WTC11 (cell line): ENCODE data around the gene NBAS. TPM values are rescaled to one million over a fixed set of nuclear protein-coding genes. Genes with fewer than 3 reads are reported as not detected.

Source experiments
- ATAC-seq: fragments of 200-7000 bp; cut with Tn5 transposase; 2 replicates; pipeline ENCODE4 v1.10.0; 2021; ENCODE audit warnings: mild to moderate bottlenecking, moderate library complexity
- CTCF ChIA-PET: fragments of 300-600 bp; sonication (Branson Sonifier 250); formaldehyde crosslinking; loops from one replicate; lab custom pipeline; 2021; ENCODE audit warnings: antibody characterized with exemption; lab: Charles Lee
- POLR2A ChIA-PET: fragments of 350-600 bp; sonication (Branson Sonifier 250); formaldehyde crosslinking; loops from one replicate; lab custom pipeline; 2021; ENCODE audit warnings: antibody characterized with exemption; lab: Charles Lee
- DNase-seq: peaks from one replicate; pipeline ENCODE4 v3.0.0; 2021; ENCODE audit warnings: low spot score
- H3K27ac Mint-ChIP-seq: 2 replicates; pipeline ENCODE4 v1.8.0; 2021; ENCODE audit warnings: mixed read lengths
- H3K27me3 Mint-ChIP-seq: 2 replicates; pipeline ENCODE4 v1.8.0; 2021; ENCODE audit warnings: low read depth, mild to moderate bottlenecking, moderate library complexity, mixed read lengths
- H3K36me3 Mint-ChIP-seq: 2 replicates; pipeline ENCODE4 v1.8.0; 2021; ENCODE audit warnings: mixed read lengths
- H3K4me1 Mint-ChIP-seq: 2 replicates; pipeline ENCODE4 v1.8.0; 2022; ENCODE audit warnings: mixed read lengths
- H3K4me3 Mint-ChIP-seq: 2 replicates; pipeline ENCODE4 v1.8.0; 2021; ENCODE audit warnings: mild to moderate bottlenecking, moderate library complexity, mixed read lengths
- H3K9me3 Mint-ChIP-seq: 2 replicates; pipeline ENCODE4 v1.8.0; 2021; ENCODE audit warnings: mixed read lengths
- CREB1 ChIP-seq: sonication (generic); formaldehyde crosslinking; IDR thresholded peaks from 2 replicates; pipeline ENCODE4 v1.8.0; 2023; ENCODE audit warnings: mild to moderate bottlenecking, missing genetic modification reagents
- EMX1 ChIP-seq: fragments of 250-450 bp; sonication (Bioruptor Pico); IDR thresholded peaks from 2 replicates; pipeline ENCODE4 v1.8.0; 2021; ENCODE audit warnings: mild to moderate bottlenecking
- FOXK1 ChIP-seq: sonication (generic); formaldehyde crosslinking; IDR thresholded peaks from 2 replicates; pipeline ENCODE4 v1.8.0; 2022; ENCODE audit warnings: mild to moderate bottlenecking, moderate library complexity, missing genetic modification reagents
- HMGA2 ChIP-seq: fragments of 250-450 bp; sonication (Bioruptor Pico); IDR thresholded peaks from 2 replicates; pipeline ENCODE4 v1.4.0; 2021; ENCODE audit warnings: mild to moderate bottlenecking, moderate library complexity
- JAZF1 ChIP-seq: fragments of 250-450 bp; sonication (Bioruptor Pico); IDR thresholded peaks from 2 replicates; pipeline ENCODE4 v1.9.0; 2021; ENCODE audit warnings: moderate library complexity, mild to moderate bottlenecking, inconsistent platforms
- MXD4 ChIP-seq: fragments of 250-450 bp; sonication (Bioruptor Pico); IDR thresholded peaks from 2 replicates; pipeline ENCODE4 v1.8.0; 2021; ENCODE audit warnings: mild to moderate bottlenecking, moderate library complexity, borderline replicate concordance
- NR3C1 ChIP-seq: sonication (generic); formaldehyde crosslinking; conservative IDR thresholded peaks from 2 replicates; pipeline ENCODE4 v1.8.1; 2023; ENCODE audit warnings: low read depth, mild to moderate bottlenecking, missing genetic modification reagents
- PRRX2 ChIP-seq: fragments of 250-450 bp; sonication (Bioruptor Pico); IDR thresholded peaks from 2 replicates; pipeline ENCODE4 v1.8.0; 2021; ENCODE audit warnings: mild to moderate bottlenecking
- SMAD3 ChIP-seq: sonication (generic); formaldehyde crosslinking; IDR thresholded peaks from 2 replicates; pipeline ENCODE4 v1.8.0; 2022; ENCODE audit warnings: missing genetic modification reagents, mild to moderate bottlenecking, borderline replicate concordance
- SOX15 ChIP-seq: fragments of 250-450 bp; sonication (Bioruptor Pico); IDR thresholded peaks from 2 replicates; pipeline ENCODE4 v1.9.0; 2021; ENCODE audit warnings: mild to moderate bottlenecking
- ZBTB21 ChIP-seq: sonication (generic); formaldehyde crosslinking; IDR thresholded peaks from 2 replicates; pipeline ENCODE4 v1.8.1; 2023; ENCODE audit warnings: mild to moderate bottlenecking, missing genetic modification reagents, borderline replicate concordance
- ZNF423 ChIP-seq: fragments of 250-450 bp; sonication (Bioruptor Pico); IDR thresholded peaks from 2 replicates; pipeline ENCODE4 v2.1.2; 2022; ENCODE audit warnings: mild to moderate bottlenecking, moderate library complexity
- total RNA-seq: library from RNA; stranded (reverse); gene quantifications from 3 replicates; pipeline ENCODE4 v1.2.3, GENCODE V29; 2021
- TF ChIP-seq, protein P1 (sequence below): sonication (generic); formaldehyde crosslinking; IDR thresholded peaks from 2 replicates; pipeline ENCODE4 v1.8.0; 2023; ENCODE audit warnings: missing genetic modification reagents, mild to moderate bottlenecking, borderline replicate concordance
- TF ChIP-seq, protein P2 (sequence below): sonication (generic); formaldehyde crosslinking; IDR thresholded peaks from 2 replicates; pipeline ENCODE4 v1.8.1; 2022; ENCODE audit warnings: mild to moderate bottlenecking, missing genetic modification reagents, moderate library complexity, borderline replicate concordance
- TF ChIP-seq, protein P3 (sequence below): sonication (generic); formaldehyde crosslinking; IDR thresholded peaks from 2 replicates; pipeline ENCODE4 v1.8.0; 2022; ENCODE audit warnings: mild to moderate bottlenecking, missing genetic modification reagents
- TF ChIP-seq, protein P4 (sequence below): sonication (generic); formaldehyde crosslinking; IDR thresholded peaks from 2 replicates; pipeline ENCODE4 v1.8.0; 2022; ENCODE audit warnings: mild to moderate bottlenecking, missing genetic modification reagents
- TF ChIP-seq, protein P5 (sequence below): sonication (generic); formaldehyde crosslinking; IDR thresholded peaks from 2 replicates; pipeline ENCODE4 v1.8.1; 2023; ENCODE audit warnings: mild to moderate bottlenecking, missing genetic modification reagents

Gene NBAS
- total RNA-seq, 1 experiment from 2014 or later = 32.3 TPM

DNA sequence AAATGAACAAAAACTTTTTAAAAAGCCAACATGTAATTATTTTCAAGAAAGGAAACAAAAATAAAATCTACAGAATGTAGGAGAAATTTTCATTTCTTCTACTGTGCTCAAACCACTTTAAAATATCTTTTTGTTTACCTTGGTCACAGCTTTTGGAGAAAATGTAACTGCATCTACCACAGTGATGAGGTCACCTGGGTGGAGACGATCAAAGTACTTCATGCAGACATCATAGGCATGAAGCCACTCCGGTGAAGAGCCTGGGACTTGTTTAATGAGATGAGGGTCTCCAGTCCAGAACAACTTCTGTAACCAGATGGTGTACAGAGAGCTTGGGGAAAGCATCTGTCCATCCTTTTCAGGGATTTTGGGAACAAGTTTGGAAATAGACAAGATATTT lies 285.8 kb downstream of the NBAS start:
- POLR2A ChIA-PET = no interaction called here
- TF ChIP-seq, protein P1, sequence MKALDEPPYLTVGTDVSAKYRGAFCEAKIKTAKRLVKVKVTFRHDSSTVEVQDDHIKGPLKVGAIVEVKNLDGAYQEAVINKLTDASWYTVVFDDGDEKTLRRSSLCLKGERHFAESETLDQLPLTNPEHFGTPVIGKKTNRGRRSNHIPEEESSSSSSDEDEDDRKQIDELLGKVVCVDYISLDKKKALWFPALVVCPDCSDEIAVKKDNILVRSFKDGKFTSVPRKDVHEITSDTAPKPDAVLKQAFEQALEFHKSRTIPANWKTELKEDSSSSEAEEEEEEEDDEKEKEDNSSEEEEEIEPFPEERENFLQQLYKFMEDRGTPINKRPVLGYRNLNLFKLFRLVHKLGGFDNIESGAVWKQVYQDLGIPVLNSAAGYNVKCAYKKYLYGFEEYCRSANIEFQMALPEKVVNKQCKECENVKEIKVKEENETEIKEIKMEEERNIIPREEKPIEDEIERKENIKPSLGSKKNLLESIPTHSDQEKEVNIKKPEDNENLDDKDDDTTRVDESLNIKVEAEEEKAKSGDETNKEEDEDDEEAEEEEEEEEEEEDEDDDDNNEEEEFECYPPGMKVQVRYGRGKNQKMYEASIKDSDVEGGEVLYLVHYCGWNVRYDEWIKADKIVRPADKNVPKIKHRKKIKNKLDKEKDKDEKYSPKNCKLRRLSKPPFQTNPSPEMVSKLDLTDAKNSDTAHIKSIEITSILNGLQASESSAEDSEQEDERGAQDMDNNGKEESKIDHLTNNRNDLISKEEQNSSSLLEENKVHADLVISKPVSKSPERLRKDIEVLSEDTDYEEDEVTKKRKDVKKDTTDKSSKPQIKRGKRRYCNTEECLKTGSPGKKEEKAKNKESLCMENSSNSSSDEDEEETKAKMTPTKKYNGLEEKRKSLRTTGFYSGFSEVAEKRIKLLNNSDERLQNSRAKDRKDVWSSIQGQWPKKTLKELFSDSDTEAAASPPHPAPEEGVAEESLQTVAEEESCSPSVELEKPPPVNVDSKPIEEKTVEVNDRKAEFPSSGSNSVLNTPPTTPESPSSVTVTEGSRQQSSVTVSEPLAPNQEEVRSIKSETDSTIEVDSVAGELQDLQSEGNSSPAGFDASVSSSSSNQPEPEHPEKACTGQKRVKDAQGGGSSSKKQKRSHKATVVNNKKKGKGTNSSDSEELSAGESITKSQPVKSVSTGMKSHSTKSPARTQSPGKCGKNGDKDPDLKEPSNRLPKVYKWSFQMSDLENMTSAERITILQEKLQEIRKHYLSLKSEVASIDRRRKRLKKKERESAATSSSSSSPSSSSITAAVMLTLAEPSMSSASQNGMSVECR (CRISPR knock-in tag) = no peak
- TF ChIP-seq FOXK1 (CRISPR knock-in tag) (no peak), ZBTB21 (CRISPR knock-in tag) (no peak), PRRX2 (CRISPR knock-in tag) (no peak), NR3C1 (CRISPR knock-in tag) (no peak), SMAD3 (CRISPR knock-in tag) (no peak), JAZF1 (CRISPR knock-in tag) (no peak), HMGA2 (CRISPR knock-in tag) (no peak)
- TF ChIP-seq, protein P2, sequence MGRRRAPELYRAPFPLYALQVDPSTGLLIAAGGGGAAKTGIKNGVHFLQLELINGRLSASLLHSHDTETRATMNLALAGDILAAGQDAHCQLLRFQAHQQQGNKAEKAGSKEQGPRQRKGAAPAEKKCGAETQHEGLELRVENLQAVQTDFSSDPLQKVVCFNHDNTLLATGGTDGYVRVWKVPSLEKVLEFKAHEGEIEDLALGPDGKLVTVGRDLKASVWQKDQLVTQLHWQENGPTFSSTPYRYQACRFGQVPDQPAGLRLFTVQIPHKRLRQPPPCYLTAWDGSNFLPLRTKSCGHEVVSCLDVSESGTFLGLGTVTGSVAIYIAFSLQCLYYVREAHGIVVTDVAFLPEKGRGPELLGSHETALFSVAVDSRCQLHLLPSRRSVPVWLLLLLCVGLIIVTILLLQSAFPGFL = no peak
- TF ChIP-seq, protein P3, sequence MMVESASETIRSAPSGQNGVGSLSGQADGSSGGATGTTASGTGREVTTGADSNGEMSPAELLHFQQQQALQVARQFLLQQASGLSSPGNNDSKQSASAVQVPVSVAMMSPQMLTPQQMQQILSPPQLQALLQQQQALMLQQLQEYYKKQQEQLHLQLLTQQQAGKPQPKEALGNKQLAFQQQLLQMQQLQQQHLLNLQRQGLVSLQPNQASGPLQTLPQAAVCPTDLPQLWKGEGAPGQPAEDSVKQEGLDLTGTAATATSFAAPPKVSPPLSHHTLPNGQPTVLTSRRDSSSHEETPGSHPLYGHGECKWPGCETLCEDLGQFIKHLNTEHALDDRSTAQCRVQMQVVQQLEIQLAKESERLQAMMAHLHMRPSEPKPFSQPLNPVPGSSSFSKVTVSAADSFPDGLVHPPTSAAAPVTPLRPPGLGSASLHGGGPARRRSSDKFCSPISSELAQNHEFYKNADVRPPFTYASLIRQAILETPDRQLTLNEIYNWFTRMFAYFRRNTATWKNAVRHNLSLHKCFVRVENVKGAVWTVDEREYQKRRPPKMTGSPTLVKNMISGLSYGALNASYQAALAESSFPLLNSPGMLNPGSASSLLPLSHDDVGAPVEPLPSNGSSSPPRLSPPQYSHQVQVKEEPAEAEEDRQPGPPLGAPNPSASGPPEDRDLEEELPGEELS (CRISPR knock-in tag) = no peak
- TF ChIP-seq, protein P4, sequence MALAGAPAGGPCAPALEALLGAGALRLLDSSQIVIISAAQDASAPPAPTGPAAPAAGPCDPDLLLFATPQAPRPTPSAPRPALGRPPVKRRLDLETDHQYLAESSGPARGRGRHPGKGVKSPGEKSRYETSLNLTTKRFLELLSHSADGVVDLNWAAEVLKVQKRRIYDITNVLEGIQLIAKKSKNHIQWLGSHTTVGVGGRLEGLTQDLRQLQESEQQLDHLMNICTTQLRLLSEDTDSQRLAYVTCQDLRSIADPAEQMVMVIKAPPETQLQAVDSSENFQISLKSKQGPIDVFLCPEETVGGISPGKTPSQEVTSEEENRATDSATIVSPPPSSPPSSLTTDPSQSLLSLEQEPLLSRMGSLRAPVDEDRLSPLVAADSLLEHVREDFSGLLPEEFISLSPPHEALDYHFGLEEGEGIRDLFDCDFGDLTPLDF (CRISPR knock-in tag) = no peak
- DNase-seq = no peak
- no peak for ATAC-seq
- H3K27me3 Mint-ChIP-seq = no peaks in the 10 kb centered on the region
- H3K36me3 Mint-ChIP-seq = peaks cover 4% of the 10 kb centered on the region
- H3K9me3 Mint-ChIP-seq = no peaks in the 10 kb centered on the region
- CTCF ChIA-PET = no interaction called here
- H3K4me1 Mint-ChIP-seq = peaks cover 21% of the 10 kb centered on the region
- no peak overlapping the region for H3K27ac Mint-ChIP-seq
- H3K4me3 Mint-ChIP-seq = no peak overlapping the region

DNA sequence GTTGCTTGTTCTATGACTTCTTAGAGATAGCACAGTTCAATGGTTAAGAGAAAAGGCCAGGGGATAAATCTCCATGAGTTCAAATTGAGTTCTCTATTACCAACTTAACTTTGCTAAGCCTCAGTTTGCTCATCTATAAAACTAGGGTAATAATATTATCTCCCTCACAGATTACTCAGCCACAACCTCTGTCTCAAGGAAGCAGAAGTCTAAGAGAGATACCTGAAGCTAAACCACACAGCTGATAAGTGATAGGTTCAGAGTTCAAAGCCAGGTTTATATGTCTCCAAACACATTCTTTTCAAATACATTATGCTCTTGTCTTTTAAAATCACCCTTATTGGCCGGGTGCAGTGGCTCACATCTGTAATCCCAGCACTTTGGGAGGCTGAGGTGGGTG lies 287.7 kb downstream of the NBAS start:
- POLR2A ChIA-PET = no interaction called here
- TF ChIP-seq CREB1 (CRISPR knock-in tag) = no peak
- no peak for TF ChIP-seq EMX1
- no peak for TF ChIP-seq MXD4

DNA sequence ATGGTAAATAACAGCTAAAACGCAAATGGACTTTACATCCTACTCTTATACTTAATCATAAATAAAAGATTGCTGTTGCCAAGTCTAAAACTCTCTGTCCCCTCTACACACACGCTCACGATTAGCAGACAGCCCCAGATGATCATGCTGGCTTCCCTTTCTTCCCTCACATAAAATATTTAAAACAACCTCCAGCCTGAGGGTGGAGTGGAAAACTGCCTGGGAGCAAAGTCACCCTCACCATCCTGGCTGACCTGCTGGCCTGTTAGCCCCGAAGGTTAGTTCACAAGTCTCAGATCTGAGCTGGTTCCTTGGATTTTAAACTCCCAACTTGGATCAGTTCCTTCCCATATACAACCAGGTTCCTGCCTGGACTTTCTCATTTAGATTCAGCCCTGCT lies 288.2 kb downstream of the NBAS start:
- Mint-ChIP-seq H3K27me3 (no peaks in the 10 kb centered on the region), H3K36me3 (peaks cover 4% of the 10 kb centered on the region), H3K4me3 (no peak overlapping the region), H3K4me1 (peaks cover 21% of the 10 kb centered on the region), H3K27ac (peak overlapping the region; percentile 62), H3K9me3 (no peaks in the 10 kb centered on the region)
- POLR2A ChIA-PET = no interaction called here
- no peak for DNase-seq
- no peak for ATAC-seq
- CTCF ChIA-PET = no interaction called here
- TF ChIP-seq ZNF423 (CRISPR knock-in tag) (no peak), SOX15 (no peak)
- TF ChIP-seq, protein P1 (CRISPR knock-in tag) = no peak
- TF ChIP-seq, protein P5, sequence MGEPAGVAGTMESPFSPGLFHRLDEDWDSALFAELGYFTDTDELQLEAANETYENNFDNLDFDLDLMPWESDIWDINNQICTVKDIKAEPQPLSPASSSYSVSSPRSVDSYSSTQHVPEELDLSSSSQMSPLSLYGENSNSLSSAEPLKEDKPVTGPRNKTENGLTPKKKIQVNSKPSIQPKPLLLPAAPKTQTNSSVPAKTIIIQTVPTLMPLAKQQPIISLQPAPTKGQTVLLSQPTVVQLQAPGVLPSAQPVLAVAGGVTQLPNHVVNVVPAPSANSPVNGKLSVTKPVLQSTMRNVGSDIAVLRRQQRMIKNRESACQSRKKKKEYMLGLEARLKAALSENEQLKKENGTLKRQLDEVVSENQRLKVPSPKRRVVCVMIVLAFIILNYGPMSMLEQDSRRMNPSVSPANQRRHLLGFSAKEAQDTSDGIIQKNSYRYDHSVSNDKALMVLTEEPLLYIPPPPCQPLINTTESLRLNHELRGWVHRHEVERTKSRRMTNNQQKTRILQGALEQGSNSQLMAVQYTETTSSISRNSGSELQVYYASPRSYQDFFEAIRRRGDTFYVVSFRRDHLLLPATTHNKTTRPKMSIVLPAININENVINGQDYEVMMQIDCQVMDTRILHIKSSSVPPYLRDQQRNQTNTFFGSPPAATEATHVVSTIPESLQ = no peak

More for the DNA sequence above, 287.7 kb downstream of the NBAS start:
- Mint-ChIP-seq H3K27me3 (no peaks in the 10 kb centered on the region), H3K4me1 (peaks cover 21% of the 10 kb centered on the region), H3K4me3 (no peak overlapping the region), H3K27ac (no peak overlapping the region; the same call in 1 of the 2 replicates), H3K36me3 (peaks cover 4% of the 10 kb centered on the region), H3K9me3 (no peaks in the 10 kb centered on the region)
- ATAC-seq (no peak), DNase-seq (no peak)
- CTCF ChIA-PET = no interaction called here
